K562 (cell line): Measurements from ENCODE around the gene C20orf141. TPM values are rescaled to one million over a fixed set of nuclear protein-coding genes. Genes with fewer than 3 reads are reported as not detected.

Experiments
- ATAC-seq: fragments of 200-7000 bp; cut with Tn5 transposase; 3 replicates; pipeline ENCODE4 v1.9.1; 2020; ENCODE audit warnings: moderate library complexity
- BruUV-seq: library from RNA; stranded (reverse); fragments of 400-500 nt; replicated peaks from 2 replicates; lab custom pipeline; 2021; lab: Mats Ljungman, UMichigan
- CTCF ChIA-PET: fragments of 300-600 bp; formaldehyde crosslinking; extraction: SDS; loops from one replicate; lab custom pipeline; 2021; ENCODE audit warnings: low intra/inter-chr PET ratio; lab: Yijun Ruan, JAX
- POLR2A ChIA-PET: fragments of 300-600, 350-650 bp; sonication (Branson Sonifier 250); formaldehyde crosslinking; extraction: SDS; loops from one replicate; lab custom pipeline; 2021; ENCODE audit warnings: antibody characterized with exemption, inconsistent platforms; lab: Yijun Ruan, JAX
- DNase-seq, 4 experiments: peaks; one replicate each; pipeline versions ENCODE4 v3.0.0 to v3.0.0-alpha.2; 2011 to 2018; ENCODE audit warnings: low spot score in 3 of 4, mixed read lengths in 3 of 4; ENCODE audit errors: extremely low read depth in 1 of 4
- FAIRE-seq: peaks from 2 replicates; lab custom pipeline; 2011; peaks lifted over from hg19 to GRCh38; lab: Jason Lieb, UNC
- H2AFZ ChIP-seq: 2 replicates; pipeline ENCODE4 v1.6.0; 2011; ENCODE audit warnings: low read depth, low read length, control low read depth, inconsistent platforms
- H3K27ac ChIP-seq: fragments of 200-600 bp; 3 replicates; pipeline ENCODE4 v1.8.0; 2011; ENCODE audit warnings: low read depth, mild to moderate bottlenecking, control low read depth, inconsistent platforms, low read length, moderate library complexity, mixed read lengths; ENCODE audit errors: extremely low read depth
- H3K27me3 ChIP-seq, 2 experiments: fragments of 300-600 bp in 1 of 2; 2 replicates in 1 of 2; 3 replicates in 1 of 2; pipeline versions ENCODE4 v1.6.0 to v1.8.0; 2011; ENCODE audit warnings: inconsistent platforms in 2 of 2, low read length in 2 of 2, mild to moderate bottlenecking in 1 of 2, mixed read lengths in 1 of 2, moderate library complexity in 1 of 2; ENCODE audit not compliant: control insufficient read depth in 2 of 2, insufficient read depth in 2 of 2
- H3K36me3 ChIP-seq: fragments of 300-600 bp; 3 replicates; pipeline ENCODE4 v1.8.0; 2011; ENCODE audit warnings: mild to moderate bottlenecking, low read length, inconsistent platforms; ENCODE audit not compliant: control insufficient read depth, insufficient read depth
- H3K4me1 ChIP-seq, 2 experiments: fragments of 200-600 bp in 1 of 2; replicated peaks in 1 of 2; 2 replicates in 1 of 2; 3 replicates in 1 of 2; pipeline versions ENCODE4 v1.5.1 to v1.8.0; 2011; ENCODE audit warnings: inconsistent platforms in 2 of 2, low read length in 2 of 2, mild to moderate bottlenecking in 1 of 2, mixed read lengths in 1 of 2, moderate library complexity in 1 of 2; ENCODE audit not compliant: control insufficient read depth in 2 of 2, insufficient read depth in 2 of 2
- H3K4me2 ChIP-seq: 2 replicates; pipeline ENCODE4 v1.6.1; 2011; ENCODE audit warnings: low read length, control low read depth, inconsistent platforms, mixed read lengths; ENCODE audit not compliant: insufficient read depth
- H3K4me3 ChIP-seq: fragments of 200-600 bp; sonication (generic), shearing (Covaris generic); 2 replicates; pipeline ENCODE4 v1.5.1; 2016; ENCODE audit warnings: control low read depth, inconsistent platforms
- H3K79me2 ChIP-seq: fragments of 200-600 bp; 3 replicates; pipeline ENCODE4 v1.8.0; 2011; ENCODE audit warnings: low read length, inconsistent platforms; ENCODE audit not compliant: control insufficient read depth, insufficient read depth
- H3K9ac ChIP-seq, 2 experiments: 2 replicates each; pipeline versions ENCODE4 v1.6.0 to v1.6.1; 2011; ENCODE audit warnings: low read depth in 2 of 2, low read length in 2 of 2, control low read depth in 1 of 2, inconsistent platforms in 1 of 2, mild to moderate bottlenecking in 1 of 2, mixed read lengths in 1 of 2; ENCODE audit not compliant: insufficient read depth in 1 of 2
- H3K9me1 ChIP-seq: one replicate; pipeline ENCODE4 v1.6.0; 2011; ENCODE audit warnings: inconsistent platforms, mild to moderate bottlenecking, low read length, moderate library complexity; ENCODE audit not compliant: control insufficient read depth, insufficient read depth
- H3K9me3 ChIP-seq: replicated peaks from 2 replicates; pipeline ENCODE4 v1.5.1; 2011; ENCODE audit warnings: low read depth, low read length, inconsistent platforms; ENCODE audit not compliant: control insufficient read depth, insufficient read depth
- H4K20me1 ChIP-seq: replicated peaks from 2 replicates; pipeline ENCODE4 v1.6.1; 2011; ENCODE audit warnings: low read length, inconsistent platforms, mixed read lengths; ENCODE audit not compliant: control insufficient read depth, insufficient read depth
- CBFA2T2 ChIP-seq: fragments of 450-650 bp; conservative IDR thresholded peaks from 2 replicates; pipeline ENCODE4 v1.6.1; 2017; ENCODE audit warnings: mild to moderate bottlenecking
- SETDB1 ChIP-seq: IDR thresholded peaks from one replicate; pipeline ENCODE4 v1.6.1; 2012; ENCODE audit warnings: low read length, control low read depth, inconsistent platforms
- SMARCA5 ChIP-seq: fragments of 450-650 bp; IDR thresholded peaks from 2 replicates; pipeline ENCODE4 v1.6.1; 2016
- ZNF23 ChIP-seq: fragments of 250-450 bp; sonication (Bioruptor Pico); IDR thresholded peaks from 2 replicates; pipeline ENCODE4 v1.4.0; 2020; ENCODE audit warnings: mild to moderate bottlenecking
- ZSCAN32 ChIP-seq: fragments of 450-650 bp; formaldehyde crosslinking; IDR thresholded peaks from 2 replicates; pipeline ENCODE4 v1.4.0; 2020; ENCODE audit warnings: mild to moderate bottlenecking, moderate library complexity
- WGBS: fragments of 100-300 bp; shearing (Covaris generic); methylation state at CpG from one replicate; pipeline ENCODE4 v1.1.6; 2016; ENCODE audit warnings: low coverage, mixed read lengths; ENCODE audit not compliant: insufficient coverage; ENCODE audit errors: missing lambda C conversion rate; 5-methylcytosine and 5-hydroxymethylcytosine counted together
- in situ Hi-C: fragments of 300-500 bp; cut with MboI; formaldehyde crosslinking; loops from 4 replicates; pipeline ENCODE4 v1.15.0; 2018; ENCODE audit warnings: inconsistent platforms, mixed read lengths
- intact Hi-C: fragments of 100-400 bp; cut with micrococcal nuclease; formaldehyde crosslinking; loops from 2 replicates; pipeline ENCODE4 v1.14.2; 2022
- polyA plus RNA-seq, 8 experiments: library from polyadenylated mRNA; depleted of rRNA in 4 of 8; stranded (reverse) in 5 of 8; unstranded in 3 of 8; fragments of >200 nt; fragmentation: Nextera tagmentation in 2 of 8; fragmentation: Illumina TruSeq in 1 of 8; extraction: Ambion mirVana in 2 of 8; extraction: Trizol in 1 of 8; gene quantifications; 2 replicates each; pipeline versions ENCODE4 v1.2.1 to v1.2.3, GENCODE V29; 2011 to 2014; ENCODE audit warnings: inconsistent platforms in 1 of 8, missing spikeins in 1 of 8
- total RNA-seq, 7 experiments: library from RNA; depleted of rRNA in 6 of 7; stranded (reverse); fragments of >200 nt in 6 of 7; fragmentation: Illumina TruSeq in 2 of 7; extraction: Trizol in 2 of 7; gene quantifications; 2 replicates each; pipeline versions ENCODE4 v1.2.1 to v1.2.3, GENCODE V29; 2011 to 2021; ENCODE audit warnings: low replicate concordance in 1 of 7
- TF ChIP-seq, protein P1 (sequence below): sonication (generic); formaldehyde crosslinking; IDR thresholded peaks from 2 replicates; pipeline ENCODE4 v1.8.1; 2022; ENCODE audit warnings: missing genetic modification reagents
- TF ChIP-seq, protein P2 (sequence below): fragments of 200-400 bp; formaldehyde crosslinking; IDR thresholded peaks from 2 replicates; pipeline ENCODE4 v1.6.1; 2017; ENCODE audit warnings: mild to moderate bottlenecking, low read depth, low read length, moderate library complexity
- TF ChIP-seq, protein P3 (sequence below): fragments of 250-450 bp; sonication (Bioruptor Pico); IDR thresholded peaks from 2 replicates; pipeline ENCODE4 v1.4.0; 2020; ENCODE audit warnings: mild to moderate bottlenecking
- TF ChIP-seq, protein P4 (sequence below), 2 experiments: fragments of 250-450 bp in 1 of 2; fragments of 450-650 bp in 1 of 2; sonication (Bioruptor Pico) in 1 of 2; IDR thresholded peaks; 2 replicates each; pipeline versions ENCODE4 v1.6.1 to v1.8.0; 2016 to 2021; ENCODE audit warnings: mild to moderate bottlenecking in 2 of 2, moderate library complexity in 2 of 2, missing compliant biosample characterization in 1 of 2, missing genetic modification characterization in 1 of 2

Gene C20orf141
- total and polyA plus RNA-seq, 9 of the 15 experiments (the other 6 are each of a cell fraction or from before 2014, with no cell fraction given): not detected

DNA sequence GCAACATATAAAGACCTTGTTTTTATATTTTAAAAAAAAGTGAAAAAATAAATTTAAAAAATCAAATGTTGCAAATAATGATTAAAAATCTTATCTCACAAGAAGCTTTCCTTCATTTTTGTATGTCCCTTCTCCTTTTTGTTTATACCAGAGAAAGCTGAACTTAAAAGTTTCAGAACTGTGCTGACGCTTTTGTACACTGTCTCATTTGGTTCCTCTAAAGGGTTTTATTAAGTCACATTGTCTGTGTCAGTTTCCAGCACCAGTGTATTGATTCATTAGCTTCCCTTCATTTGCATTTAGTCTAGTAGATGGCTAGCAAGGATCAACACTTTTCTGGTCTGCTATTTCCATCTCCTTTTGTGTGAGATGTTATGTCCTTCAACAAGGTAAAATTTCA, 19.0 kb downstream of the C20orf141 start (continued):
- TF ChIP-seq, protein P1, sequence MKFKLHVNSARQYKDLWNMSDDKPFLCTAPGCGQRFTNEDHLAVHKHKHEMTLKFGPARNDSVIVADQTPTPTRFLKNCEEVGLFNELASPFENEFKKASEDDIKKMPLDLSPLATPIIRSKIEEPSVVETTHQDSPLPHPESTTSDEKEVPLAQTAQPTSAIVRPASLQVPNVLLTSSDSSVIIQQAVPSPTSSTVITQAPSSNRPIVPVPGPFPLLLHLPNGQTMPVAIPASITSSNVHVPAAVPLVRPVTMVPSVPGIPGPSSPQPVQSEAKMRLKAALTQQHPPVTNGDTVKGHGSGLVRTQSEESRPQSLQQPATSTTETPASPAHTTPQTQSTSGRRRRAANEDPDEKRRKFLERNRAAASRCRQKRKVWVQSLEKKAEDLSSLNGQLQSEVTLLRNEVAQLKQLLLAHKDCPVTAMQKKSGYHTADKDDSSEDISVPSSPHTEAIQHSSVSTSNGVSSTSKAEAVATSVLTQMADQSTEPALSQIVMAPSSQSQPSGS (CRISPR knock-in tag): no peak
- no peak for TF ChIP-seq ZSCAN32 (CRISPR knock-in tag)
- no peak for TF ChIP-seq CBFA2T2

DNA sequence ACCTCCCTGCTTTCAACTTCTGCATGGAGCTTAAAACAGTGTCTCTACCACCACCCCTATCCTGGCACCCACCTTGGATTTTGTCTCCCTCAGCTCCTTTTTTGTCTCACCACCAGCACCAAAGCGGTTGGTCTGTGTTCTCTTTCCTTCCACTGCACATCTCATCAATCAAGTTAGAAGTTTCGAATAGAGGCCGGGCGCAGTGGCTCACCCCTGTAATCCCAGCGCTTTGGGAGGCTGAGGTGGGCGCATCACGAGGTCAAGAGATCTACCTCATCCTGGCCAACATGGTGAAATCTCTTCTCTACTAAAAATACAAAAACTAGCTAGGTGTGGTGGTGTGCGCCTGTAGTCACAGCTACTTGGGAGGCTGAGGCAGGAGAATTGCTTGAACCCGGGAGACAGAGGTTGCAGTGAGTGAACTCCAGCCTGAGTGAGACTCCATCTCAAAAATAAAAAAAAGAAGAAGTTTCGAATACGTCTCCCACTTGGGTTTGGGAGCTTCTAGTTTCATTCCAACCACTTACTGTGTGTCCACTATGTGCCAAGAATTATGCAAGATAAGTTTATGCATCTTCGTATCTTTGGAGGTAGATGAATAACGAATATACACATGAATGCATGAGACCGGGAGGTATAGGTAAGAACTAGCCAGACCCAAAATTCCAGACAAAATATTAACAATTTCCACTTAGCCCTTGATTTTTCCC, 19.8 kb downstream of the C20orf141 start:
- H3K4me3 ChIP-seq: no peak overlapping the region
- H3K9ac ChIP-seq: no peak overlapping the region
- POLR2A ChIA-PET: interaction anchor here (0.7 kb wide), 1 partner anchor 93 kb away, joined by 3 read pairs; no protein-coding TSS in a partner anchor
- no peaks in the 10 kb centered on the region for H4K20me1 ChIP-seq
- CTCF ChIA-PET: no interaction called here
- no peaks in the 10 kb centered on the region for H3K27me3 ChIP-seq
- no TSS peak for BruUV-seq
- no peak overlapping the region for H3K4me2 ChIP-seq
- FAIRE-seq (no peak), ATAC-seq (no peak), DNase-seq (no peak)
- no peaks in the 10 kb centered on the region for H3K9me3 ChIP-seq
- H2AFZ ChIP-seq: no peak overlapping the region
- no peaks in the 10 kb centered on the region for H3K9me1 ChIP-seq
- no peaks in the 10 kb centered on the region for H3K79me2 ChIP-seq
- intact Hi-C loops (no loop called here), in situ Hi-C loops (no loop called here)
- no peak overlapping the region for H3K27ac ChIP-seq
- TF ChIP-seq SMARCA5: no peak
- TF ChIP-seq, protein P2, sequence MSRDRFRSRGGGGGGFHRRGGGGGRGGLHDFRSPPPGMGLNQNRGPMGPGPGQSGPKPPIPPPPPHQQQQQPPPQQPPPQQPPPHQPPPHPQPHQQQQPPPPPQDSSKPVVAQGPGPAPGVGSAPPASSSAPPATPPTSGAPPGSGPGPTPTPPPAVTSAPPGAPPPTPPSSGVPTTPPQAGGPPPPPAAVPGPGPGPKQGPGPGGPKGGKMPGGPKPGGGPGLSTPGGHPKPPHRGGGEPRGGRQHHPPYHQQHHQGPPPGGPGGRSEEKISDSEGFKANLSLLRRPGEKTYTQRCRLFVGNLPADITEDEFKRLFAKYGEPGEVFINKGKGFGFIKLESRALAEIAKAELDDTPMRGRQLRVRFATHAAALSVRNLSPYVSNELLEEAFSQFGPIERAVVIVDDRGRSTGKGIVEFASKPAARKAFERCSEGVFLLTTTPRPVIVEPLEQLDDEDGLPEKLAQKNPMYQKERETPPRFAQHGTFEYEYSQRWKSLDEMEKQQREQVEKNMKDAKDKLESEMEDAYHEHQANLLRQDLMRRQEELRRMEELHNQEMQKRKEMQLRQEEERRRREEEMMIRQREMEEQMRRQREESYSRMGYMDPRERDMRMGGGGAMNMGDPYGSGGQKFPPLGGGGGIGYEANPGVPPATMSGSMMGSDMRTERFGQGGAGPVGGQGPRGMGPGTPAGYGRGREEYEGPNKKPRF: no peak
- TF ChIP-seq, protein P3, sequence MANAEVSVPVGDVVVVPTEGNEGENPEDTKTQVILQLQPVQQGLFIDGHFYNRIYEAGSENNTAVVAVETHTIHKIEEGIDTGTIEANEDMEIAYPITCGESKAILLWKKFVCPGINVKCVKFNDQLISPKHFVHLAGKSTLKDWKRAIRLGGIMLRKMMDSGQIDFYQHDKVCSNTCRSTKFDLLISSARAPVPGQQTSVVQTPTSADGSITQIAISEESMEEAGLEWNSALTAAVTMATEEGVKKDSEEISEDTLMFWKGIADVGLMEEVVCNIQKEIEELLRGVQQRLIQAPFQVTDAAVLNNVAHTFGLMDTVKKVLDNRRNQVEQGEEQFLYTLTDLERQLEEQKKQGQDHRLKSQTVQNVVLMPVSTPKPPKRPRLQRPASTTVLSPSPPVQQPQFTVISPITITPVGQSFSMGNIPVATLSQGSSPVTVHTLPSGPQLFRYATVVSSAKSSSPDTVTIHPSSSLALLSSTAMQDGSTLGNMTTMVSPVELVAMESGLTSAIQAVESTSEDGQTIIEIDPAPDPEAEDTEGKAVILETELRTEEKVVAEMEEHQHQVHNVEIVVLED (CRISPR knock-in tag): no peak
- TF ChIP-seq, protein P4, sequence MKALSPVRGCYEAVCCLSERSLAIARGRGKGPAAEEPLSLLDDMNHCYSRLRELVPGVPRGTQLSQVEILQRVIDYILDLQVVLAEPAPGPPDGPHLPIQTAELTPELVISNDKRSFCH (CRISPR knock-in tag; IDR thresholded peaks at IDR 0.05): no peak
- TF ChIP-seq, protein P4 (tag; IDR thresholded peaks at IDR 0.05): no peak
- TF ChIP-seq ZNF23 (CRISPR knock-in tag): no peak
- no peak for TF ChIP-seq SETDB1
- 67% methylated on average over 13 of the region's 14 CpGs for WGBS
- peaks cover 0 to 7% of the 10 kb centered on the region in 2 experiments; a peak in 3 of 5 replicates for H3K4me1 ChIP-seq
- no peaks in the 10 kb centered on the region for H3K36me3 ChIP-seq
